Activated naive CD4-positive, alpha-beta T cell treated with anti-CD3 and anti-CD28 coated beads, Interleukin-2, amount 50 U/mL, for 24 hours (primary cell): Measurements from ENCODE around the gene FGF12.

Source experiments
- H3K27ac Mint-ChIP-seq: one replicate; pipeline ENCODE4 v1.8.0; 2021; ENCODE audit warnings: mild to moderate bottlenecking, mixed read lengths
- H3K27me3 Mint-ChIP-seq: one replicate; pipeline ENCODE4 v1.8.0; 2021; ENCODE audit warnings: mixed read lengths
- H3K36me3 Mint-ChIP-seq: one replicate; pipeline ENCODE4 v1.8.0; 2021; ENCODE audit warnings: mixed read lengths
- H3K4me1 Mint-ChIP-seq: one replicate; pipeline ENCODE4 v1.8.0; 2021; ENCODE audit warnings: mixed read lengths
- H3K4me3 Mint-ChIP-seq: one replicate; pipeline ENCODE4 v1.8.0; 2021; ENCODE audit warnings: mild to moderate bottlenecking, mixed read lengths
- H3K9me3 Mint-ChIP-seq: one replicate; pipeline ENCODE4 v1.8.0; 2021; ENCODE audit warnings: mixed read lengths

The FGF12 gene

GRCh38 chr3:192122832-192123594 lies 604.3 kb downstream of the FGF12 start:
- Mint-ChIP-seq H3K27me3 (no peaks in the 10 kb centered on the region), H3K36me3 (no peaks in the 10 kb centered on the region), H3K4me3 (no peak overlapping the region), H3K4me1 (no peaks in the 10 kb centered on the region), H3K27ac (peak overlapping the region; percentile 39), H3K9me3 (peaks cover 6% of the 10 kb centered on the region)

DNA sequence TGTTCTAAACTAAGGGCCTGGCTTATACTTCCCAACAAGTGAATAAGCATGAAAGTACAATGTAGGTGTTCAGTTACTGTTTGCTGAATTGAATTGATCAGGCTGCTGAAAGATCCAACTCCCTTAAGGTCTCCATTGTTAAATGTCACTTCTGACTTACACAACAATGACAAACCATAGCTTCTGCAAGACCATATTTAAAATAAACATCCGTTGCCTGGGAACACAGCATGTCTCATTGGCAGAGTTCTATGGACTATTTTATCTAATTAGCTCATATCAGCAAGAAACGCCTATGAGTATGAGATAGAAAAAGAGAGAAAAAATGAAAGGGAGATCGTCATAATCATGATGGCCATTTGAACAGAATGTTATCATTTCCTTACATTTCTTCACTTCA lies 605.4 kb downstream of the FGF12 start:
- no peaks in the 10 kb centered on the region for H3K36me3 Mint-ChIP-seq
- H3K9me3 Mint-ChIP-seq: peaks cover 6% of the 10 kb centered on the region
- H3K4me1 Mint-ChIP-seq: no peaks in the 10 kb centered on the region
- H3K27ac Mint-ChIP-seq: no peak overlapping the region
- no peak overlapping the region for H3K4me3 Mint-ChIP-seq
- H3K27me3 Mint-ChIP-seq: no peaks in the 10 kb centered on the region

GRCh38 chr3:192108820-192109219 lies 618.5 kb downstream of the FGF12 start:
- no peaks in the 10 kb centered on the region for H3K27me3 Mint-ChIP-seq
- no peaks in the 10 kb centered on the region for H3K9me3 Mint-ChIP-seq
- no peaks in the 10 kb centered on the region for H3K4me1 Mint-ChIP-seq
- H3K4me3 Mint-ChIP-seq: no peak overlapping the region
- no peaks in the 10 kb centered on the region for H3K36me3 Mint-ChIP-seq
- no peak overlapping the region for H3K27ac Mint-ChIP-seq

GRCh38 chr3:192106543-192106942 lies 620.8 kb downstream of the FGF12 start:
- H3K27me3 Mint-ChIP-seq: no peaks in the 10 kb centered on the region
- no peak overlapping the region for H3K4me3 Mint-ChIP-seq
- no peak overlapping the region for H3K27ac Mint-ChIP-seq
- H3K4me1 Mint-ChIP-seq: no peaks in the 10 kb centered on the region
- H3K36me3 Mint-ChIP-seq: no peaks in the 10 kb centered on the region
- no peaks in the 10 kb centered on the region for H3K9me3 Mint-ChIP-seq

- Mint-ChIP-seq H3K4me3 (no peak overlapping the region), H3K27me3 (peaks cover 2% of the 10 kb centered on the region), H3K9me3 (peaks cover 6% of the 10 kb centered on the region), H3K4me1 (no peaks in the 10 kb centered on the region), H3K36me3 (no peaks in the 10 kb centered on the region), H3K27ac (no peak overlapping the region)
Measured at GRCh38 chr3:192092388-192093005, 634.8 kb downstream of the FGF12 start.

DNA sequence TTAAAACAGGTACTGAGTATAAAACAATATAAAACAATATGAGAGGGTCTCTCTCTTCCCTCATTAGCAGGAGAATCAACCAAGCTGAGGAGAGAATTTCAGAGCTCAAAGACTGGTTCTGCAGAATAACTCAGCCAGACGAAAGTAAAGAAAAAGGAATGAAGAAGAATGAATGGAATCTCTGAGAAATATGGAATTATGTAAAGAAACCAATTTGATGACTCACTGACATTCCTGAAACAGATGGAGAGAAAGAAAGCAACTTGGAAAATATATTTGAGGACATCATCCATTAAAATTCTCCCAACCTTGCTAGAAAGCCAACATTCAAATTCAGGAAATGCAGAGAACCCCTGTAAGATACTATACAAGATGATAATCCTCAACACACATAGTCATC lies 635.5 kb downstream of the FGF12 start:
- Mint-ChIP-seq H3K36me3 (no peaks in the 10 kb centered on the region), H3K9me3 (peaks cover 6% of the 10 kb centered on the region), H3K4me3 (no peak overlapping the region), H3K4me1 (no peaks in the 10 kb centered on the region), H3K27me3 (peaks cover 2% of the 10 kb centered on the region), H3K27ac (no peak overlapping the region)

- H3K9me3 Mint-ChIP-seq: peaks cover 6% of the 10 kb centered on the region
- no peak overlapping the region for H3K4me3 Mint-ChIP-seq
- H3K27me3 Mint-ChIP-seq: peaks cover 2% of the 10 kb centered on the region
- no peak overlapping the region for H3K27ac Mint-ChIP-seq
- H3K36me3 Mint-ChIP-seq: no peaks in the 10 kb centered on the region
- no peaks in the 10 kb centered on the region for H3K4me1 Mint-ChIP-seq
Measured at GRCh38 chr3:192090586-192090985, 636.8 kb downstream of the FGF12 start.
